GM21825 (cell line): Measurements from ENCODE around the gene PTPN1.

Experiments used
- ATAC-seq: cut with Tn5 transposase; IDR thresholded peaks from one replicate; pipeline ENCODE4 v1.9.1; 2021; ENCODE audit warnings: mild to moderate bottlenecking, moderate library complexity; ENCODE audit not compliant: unreplicated experiment

PTPN1 gene

GRCh38 chr20:50628853-50629669 is 118.9 kb downstream of the PTPN1 start:
- no peak for ATAC-seq

GRCh38 chr20:50629670-50630045 is 119.5 kb downstream of the PTPN1 start:
- ATAC-seq = no peak

- ATAC-seq = no peak
These were observed 120.5 kb downstream of the PTPN1 start for GRCh38 chr20:50630578-50631263.

- no peak for ATAC-seq
These were observed 122.1 kb downstream of the PTPN1 start for GRCh38 chr20:50632236-50632635.

GRCh38 chr20:50632701-50633100 is 122.5 kb downstream of the PTPN1 start:
- ATAC-seq = no peak

GRCh38 chr20:50633361-50633760 is 123.2 kb downstream of the PTPN1 start:
- ATAC-seq = no peak

- ATAC-seq = no peak
These were observed 124.0 kb downstream of the PTPN1 start for GRCh38 chr20:50634191-50634590.
